K562 (cell line): ENCODE measurements around the gene TSPAN1. TPM values are rescaled to one million over a fixed set of nuclear protein-coding genes. Genes with fewer than 3 reads are reported as not detected.

Source experiments
- ARID3B ChIP-seq: fragments of 250-450 bp; sonication (Bioruptor Pico); IDR thresholded peaks from 2 replicates; pipeline ENCODE4 v1.4.0; 2020; ENCODE audit warnings: borderline replicate concordance
- BMI1 ChIP-seq: fragments of 150-350 bp; IDR thresholded peaks from 2 replicates; pipeline ENCODE4 v1.6.1; 2014; ENCODE audit warnings: low read length
- DEAF1 ChIP-seq: fragments of 450-650 bp; formaldehyde crosslinking; IDR thresholded peaks from 2 replicates; pipeline ENCODE4 v1.4.0; 2020; ENCODE audit warnings: mild to moderate bottlenecking, moderate library complexity
- ESRRB ChIP-seq: fragments of 250-450 bp; sonication (Bioruptor Pico); IDR thresholded peaks from 2 replicates; pipeline ENCODE4 v1.5.0; 2020; ENCODE audit warnings: mild to moderate bottlenecking, moderate library complexity, borderline replicate concordance
- HDGF ChIP-seq: fragments of 450-650 bp; IDR thresholded peaks from 2 replicates; pipeline ENCODE4 v1.6.1; 2016
- HNRNPLL ChIP-seq: fragments of 200-400 bp; formaldehyde crosslinking; IDR thresholded peaks from 2 replicates; pipeline ENCODE4 v1.6.1; 2017; ENCODE audit warnings: low read length, low read depth, mild to moderate bottlenecking; ENCODE audit not compliant: poor library complexity, severe bottlenecking
- HOXB6 ChIP-seq: fragments of 250-450 bp; sonication (Bioruptor Pico); IDR thresholded peaks from 2 replicates; pipeline ENCODE4 v1.5.1; 2022; ENCODE audit warnings: mild to moderate bottlenecking, borderline replicate concordance
- KDM1A ChIP-seq, 2 experiments: fragments of 450-650 bp; IDR thresholded peaks; 2 replicates each; pipeline ENCODE4 v1.6.1; 2016; ENCODE audit warnings: mild to moderate bottlenecking in 2 of 2
- PBX2 ChIP-seq, 2 experiments: IDR thresholded peaks in 1 of 2; conservative IDR thresholded peaks in 1 of 2; 2 replicates each; pipeline ENCODE4 v1.6.1; 2016; ENCODE audit warnings: low read depth in 2 of 2, mild to moderate bottlenecking in 1 of 2, missing compliant biosample characterization in 1 of 2, missing genetic modification characterization in 1 of 2, moderate library complexity in 1 of 2
- PTRF ChIP-seq: fragments of 450-650 bp; IDR thresholded peaks from 2 replicates; pipeline ENCODE4 v1.6.1; 2016; ENCODE audit warnings: mild to moderate bottlenecking, missing genetic modification characterization, missing compliant biosample characterization
- TGIF2 ChIP-seq: sonication (generic); formaldehyde crosslinking; IDR thresholded peaks from 2 replicates; pipeline ENCODE4 v1.8.1; 2022; ENCODE audit warnings: mild to moderate bottlenecking, missing genetic modification reagents, moderate library complexity
- XRCC3 ChIP-seq: fragments of 450-650 bp; IDR thresholded peaks from 2 replicates; pipeline ENCODE4 v1.6.1; 2017; ENCODE audit warnings: mild to moderate bottlenecking, moderate library complexity
- ZNF174 ChIP-seq: fragments of 250-450 bp; sonication (Bioruptor Pico); IDR thresholded peaks from 2 replicates; pipeline ENCODE4 v1.4.0; 2020; ENCODE audit warnings: mild to moderate bottlenecking
- ZNF263 ChIP-seq: sonication (generic); formaldehyde crosslinking; IDR thresholded peaks from 2 replicates; pipeline ENCODE4 v1.8.0; 2022; ENCODE audit warnings: mild to moderate bottlenecking, missing genetic modification reagents, borderline replicate concordance
- ZNF778 ChIP-seq: fragments of 450-650 bp; formaldehyde crosslinking; IDR thresholded peaks from 2 replicates; pipeline ENCODE4 v1.4.0; 2020; ENCODE audit warnings: mild to moderate bottlenecking, moderate library complexity
- polyA plus RNA-seq, 8 experiments: library from polyadenylated mRNA; depleted of rRNA in 4 of 8; stranded (reverse) in 5 of 8; unstranded in 3 of 8; fragments of >200 nt; fragmentation: Nextera tagmentation in 2 of 8; fragmentation: Illumina TruSeq in 1 of 8; extraction: Ambion mirVana in 2 of 8; extraction: Trizol in 1 of 8; gene quantifications; 2 replicates each; pipeline versions ENCODE4 v1.2.1 to v1.2.3, GENCODE V29; 2011 to 2014; ENCODE audit warnings: inconsistent platforms in 1 of 8, missing spikeins in 1 of 8
- total RNA-seq, 7 experiments: library from RNA; depleted of rRNA in 6 of 7; stranded (reverse); fragments of >200 nt in 6 of 7; fragmentation: Illumina TruSeq in 2 of 7; extraction: Trizol in 2 of 7; gene quantifications; 2 replicates each; pipeline versions ENCODE4 v1.2.1 to v1.2.3, GENCODE V29; 2011 to 2021; ENCODE audit warnings: low replicate concordance in 1 of 7
- TF ChIP-seq, protein P1 (sequence below), 3 experiments: fragments of 200-800 bp in 1 of 3; fragments of 250-450 bp in 1 of 3; fragments of 450-650 bp in 1 of 3; sonication (Bioruptor Pico) in 1 of 3; sonication (Bioruptor generic) in 1 of 3; formaldehyde crosslinking in 1 of 3; IDR thresholded peaks; 2 replicates each; pipeline versions ENCODE4 v1.6.1 to v1.8.0; 2016 to 2022; ENCODE audit warnings: mild to moderate bottlenecking in 2 of 3, missing genetic modification characterization in 2 of 3, missing compliant biosample characterization in 1 of 3, moderate library complexity in 1 of 3

The TSPAN1 gene
- total and polyA plus RNA-seq, 9 of the 15 experiments (the other 6 are each of a cell fraction or from before 2014, with no cell fraction given) = 0.58 TPM; not detected in 8

GRCh38 chr1:46197964-46198811 lies 23.3 kb downstream of the TSPAN1 start, which contains the start of gene POMGNT1 (continued):
- no peak for TF ChIP-seq PBX2 (CRISPR knock-in tag; IDR thresholded peaks at IDR 0.05; ENCODE audit: low read depth)
- no peak for TF ChIP-seq PBX2 (tag; conservative IDR thresholded peaks at IDR 0.05; ENCODE audit: low read depth)
- peak; percentile 89 to 92 for TF ChIP-seq KDM1A (IDR thresholded peaks at IDR 0.05)
- peak; percentile 94; the same call in 1 of the 2 replicates for TF ChIP-seq ARID3B (CRISPR knock-in tag)
- TF ChIP-seq PTRF (tag) = no peak
- TF ChIP-seq ESRRB = no peak
- TF ChIP-seq DEAF1 (CRISPR knock-in tag) = peak; percentile 16; the same call in 1 of the 2 replicates
- TF ChIP-seq HOXB6 = no peak
- no peak for TF ChIP-seq ZNF778 (CRISPR knock-in tag)
- no peak for TF ChIP-seq HNRNPLL
- peak; percentile 82 for TF ChIP-seq HDGF
- no peak for TF ChIP-seq ZNF174
- TF ChIP-seq XRCC3 = no peak
- TF ChIP-seq ZNF263 (CRISPR knock-in tag) = peak; percentile 40; the same call in 1 of the 2 replicates
- TF ChIP-seq, protein P1, sequence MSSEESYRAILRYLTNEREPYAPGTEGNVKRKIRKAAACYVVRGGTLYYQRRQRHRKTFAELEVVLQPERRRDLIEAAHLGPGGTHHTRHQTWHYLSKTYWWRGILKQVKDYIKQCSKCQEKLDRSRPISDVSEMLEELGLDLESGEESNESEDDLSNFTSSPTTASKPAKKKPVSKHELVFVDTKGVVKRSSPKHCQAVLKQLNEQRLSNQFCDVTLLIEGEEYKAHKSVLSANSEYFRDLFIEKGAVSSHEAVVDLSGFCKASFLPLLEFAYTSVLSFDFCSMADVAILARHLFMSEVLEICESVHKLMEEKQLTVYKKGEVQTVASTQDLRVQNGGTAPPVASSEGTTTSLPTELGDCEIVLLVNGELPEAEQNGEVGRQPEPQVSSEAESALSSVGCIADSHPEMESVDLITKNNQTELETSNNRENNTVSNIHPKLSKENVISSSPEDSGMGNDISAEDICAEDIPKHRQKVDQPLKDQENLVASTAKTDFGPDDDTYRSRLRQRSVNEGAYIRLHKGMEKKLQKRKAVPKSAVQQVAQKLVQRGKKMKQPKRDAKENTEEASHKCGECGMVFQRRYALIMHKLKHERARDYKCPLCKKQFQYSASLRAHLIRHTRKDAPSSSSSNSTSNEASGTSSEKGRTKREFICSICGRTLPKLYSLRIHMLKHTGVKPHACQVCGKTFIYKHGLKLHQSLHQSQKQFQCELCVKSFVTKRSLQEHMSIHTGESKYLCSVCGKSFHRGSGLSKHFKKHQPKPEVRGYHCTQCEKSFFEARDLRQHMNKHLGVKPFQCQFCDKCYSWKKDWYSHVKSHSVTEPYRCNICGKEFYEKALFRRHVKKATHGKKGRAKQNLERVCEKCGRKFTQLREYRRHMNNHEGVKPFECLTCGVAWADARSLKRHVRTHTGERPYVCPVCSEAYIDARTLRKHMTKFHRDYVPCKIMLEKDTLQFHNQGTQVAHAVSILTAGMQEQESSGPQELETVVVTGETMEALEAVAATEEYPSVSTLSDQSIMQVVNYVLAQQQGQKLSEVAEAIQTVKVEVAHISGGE (CRISPR knock-in tag; IDR thresholded peaks at IDR 0.05) = no peak; a peak in 1 of 6 replicates
- no peak for TF ChIP-seq BMI1
- TF ChIP-seq TGIF2 = no peak
